Activated naive CD8-positive, alpha-beta T cell treated with anti-CD3 and anti-CD28 coated beads for 36 hours (primary cell): ENCODE measurements around the gene OXSM. TPM values are rescaled to one million over a fixed set of nuclear protein-coding genes. Genes with fewer than 3 reads are reported as not detected.

Source experiments
- DNase-seq: peaks from one replicate; pipeline ENCODE4 v3.0.0; 2021
- H3K27ac Mint-ChIP-seq: one replicate; pipeline ENCODE4 v1.8.0; 2022; ENCODE audit warnings: mild to moderate bottlenecking, moderate library complexity, mixed read lengths
- H3K27me3 Mint-ChIP-seq: one replicate; pipeline ENCODE4 v1.8.0; 2022; ENCODE audit warnings: mild to moderate bottlenecking, mixed read lengths
- H3K36me3 Mint-ChIP-seq: one replicate; pipeline ENCODE4 v1.8.0; 2021; ENCODE audit warnings: mild to moderate bottlenecking, mixed read lengths
- H3K4me1 Mint-ChIP-seq: one replicate; pipeline ENCODE4 v1.8.0; 2021; ENCODE audit warnings: mixed read lengths
- H3K4me3 Mint-ChIP-seq: one replicate; pipeline ENCODE4 v1.8.0; 2022; ENCODE audit warnings: mild to moderate bottlenecking, moderate library complexity, mixed read lengths
- H3K9me3 Mint-ChIP-seq: one replicate; pipeline ENCODE4 v1.8.0; 2022; ENCODE audit warnings: mixed read lengths
- total RNA-seq, 2 experiments: library from RNA; stranded (reverse); gene quantifications; one replicate each; pipeline ENCODE4 v1.2.3, GENCODE V29; 2021

The OXSM gene
- total RNA-seq, 2 experiments from 2014 or later = 14.2 to 15.0 TPM

DNA sequence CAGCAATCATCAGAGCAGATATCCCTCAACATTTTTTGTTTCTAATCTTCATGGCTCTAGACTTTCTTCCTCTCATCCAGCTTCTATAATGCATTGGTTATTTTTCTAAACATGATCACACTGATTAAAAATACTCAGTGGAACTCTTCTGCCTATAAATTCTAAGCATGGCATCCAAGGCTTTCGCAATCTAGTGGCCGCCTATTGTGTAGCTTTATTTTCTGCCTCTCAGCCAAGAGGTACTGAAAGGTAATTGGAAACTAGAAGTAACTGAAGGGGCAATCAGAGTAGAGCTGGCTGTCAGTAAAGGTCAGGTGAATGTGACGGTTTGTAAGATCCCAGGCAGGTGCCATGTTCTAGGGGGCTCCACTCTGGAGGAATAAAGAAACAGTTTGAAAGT is 33.4 kb downstream of the OXSM start:
- H3K27me3 Mint-ChIP-seq = no peaks in the 10 kb centered on the region
- no peak for DNase-seq
- H3K4me3 Mint-ChIP-seq = no peak overlapping the region

GRCh38 chr3:25826510-25826909 is 36.6 kb downstream of the OXSM start:
- Mint-ChIP-seq H3K27me3 (peaks cover 4% of the 10 kb centered on the region), H3K4me3 (no peak overlapping the region), H3K27ac (no peak overlapping the region), H3K4me1 (peaks cover 8% of the 10 kb centered on the region), H3K36me3 (no peaks in the 10 kb centered on the region), H3K9me3 (no peaks in the 10 kb centered on the region)
- no peak for DNase-seq

More for the DNA sequence above, 33.4 kb downstream of the OXSM start:
- no peaks in the 10 kb centered on the region for H3K36me3 Mint-ChIP-seq
- H3K9me3 Mint-ChIP-seq = no peaks in the 10 kb centered on the region
- H3K27ac Mint-ChIP-seq = no peak overlapping the region
- peaks cover 8% of the 10 kb centered on the region for H3K4me1 Mint-ChIP-seq

- H3K36me3 Mint-ChIP-seq = no peaks in the 10 kb centered on the region
- H3K27ac Mint-ChIP-seq = no peak overlapping the region
- no peak for DNase-seq
- no peak overlapping the region for H3K4me3 Mint-ChIP-seq
- peaks cover 8% of the 10 kb centered on the region for H3K4me1 Mint-ChIP-seq
- peaks cover 12% of the 10 kb centered on the region for H3K27me3 Mint-ChIP-seq
- no peaks in the 10 kb centered on the region for H3K9me3 Mint-ChIP-seq
Observed at GRCh38 chr3:25830373-25831280, 40.7 kb downstream of the OXSM start.

GRCh38 chr3:25831578-25831977 is 41.7 kb downstream of the OXSM start:
- Mint-ChIP-seq H3K9me3 (no peaks in the 10 kb centered on the region), H3K36me3 (no peaks in the 10 kb centered on the region), H3K4me1 (peaks cover 2% of the 10 kb centered on the region), H3K4me3 (no peak overlapping the region), H3K27ac (no peak overlapping the region), H3K27me3 (peaks cover 15% of the 10 kb centered on the region)
- no peak for DNase-seq

DNA sequence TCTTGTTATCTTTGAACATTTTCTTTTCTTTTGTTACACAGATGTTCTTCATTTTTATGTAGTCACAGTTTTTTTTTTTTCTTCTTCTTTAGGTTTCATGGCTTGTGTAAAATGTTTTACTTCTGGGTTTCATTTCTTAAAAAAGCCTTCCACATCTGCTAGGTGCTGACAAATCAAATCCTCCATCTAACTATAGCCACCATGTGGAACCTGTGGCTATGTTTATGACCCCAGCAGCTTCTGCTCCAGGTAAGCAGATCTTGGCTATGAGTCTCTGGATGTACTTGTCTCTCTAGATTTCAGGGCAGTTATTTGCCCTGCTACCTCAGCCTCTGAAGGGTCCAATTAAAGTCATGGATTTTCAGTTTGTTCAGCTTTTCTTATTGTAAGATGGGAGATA is 44.5 kb downstream of the OXSM start:
- peaks cover 15% of the 10 kb centered on the region for H3K27me3 Mint-ChIP-seq
- no peak overlapping the region for H3K27ac Mint-ChIP-seq
- H3K36me3 Mint-ChIP-seq = peaks cover 2% of the 10 kb centered on the region
- no peak for DNase-seq
- H3K4me3 Mint-ChIP-seq = no peak overlapping the region
- no peaks in the 10 kb centered on the region for H3K4me1 Mint-ChIP-seq
- H3K9me3 Mint-ChIP-seq = peaks cover 1% of the 10 kb centered on the region

DNA sequence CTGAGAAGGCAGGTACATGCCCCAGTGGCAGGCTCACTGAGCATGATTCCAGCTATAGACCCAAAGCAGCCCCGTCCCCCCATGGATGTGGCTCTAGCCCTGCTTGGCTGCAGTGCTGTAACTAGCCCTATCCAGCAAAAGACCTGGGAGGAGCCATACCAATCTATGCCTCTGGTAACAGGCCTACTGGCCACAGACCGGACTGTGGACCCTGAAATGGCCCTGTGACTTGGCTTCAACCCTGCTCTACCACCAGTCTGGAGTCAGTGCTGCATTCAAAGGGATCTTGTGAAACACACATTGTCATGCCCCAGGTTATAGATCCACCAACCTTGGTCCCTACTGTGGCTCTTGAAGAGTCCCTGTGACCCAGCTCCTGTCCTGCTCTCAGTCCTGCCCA is 46.7 kb downstream of the OXSM start:
- Mint-ChIP-seq H3K36me3 (peaks cover 2% of the 10 kb centered on the region), H3K27ac (no peak overlapping the region), H3K4me1 (no peaks in the 10 kb centered on the region), H3K9me3 (peaks cover 1% of the 10 kb centered on the region), H3K4me3 (no peak overlapping the region), H3K27me3 (peaks cover 14% of the 10 kb centered on the region)
- no peak for DNase-seq

GRCh38 chr3:25837038-25837437 is 47.1 kb downstream of the OXSM start:
- Mint-ChIP-seq H3K36me3 (peaks cover 2% of the 10 kb centered on the region), H3K9me3 (peaks cover 1% of the 10 kb centered on the region), H3K27me3 (peaks cover 13% of the 10 kb centered on the region), H3K4me1 (no peaks in the 10 kb centered on the region), H3K27ac (no peak overlapping the region), H3K4me3 (no peak overlapping the region)
- no peak for DNase-seq

DNA sequence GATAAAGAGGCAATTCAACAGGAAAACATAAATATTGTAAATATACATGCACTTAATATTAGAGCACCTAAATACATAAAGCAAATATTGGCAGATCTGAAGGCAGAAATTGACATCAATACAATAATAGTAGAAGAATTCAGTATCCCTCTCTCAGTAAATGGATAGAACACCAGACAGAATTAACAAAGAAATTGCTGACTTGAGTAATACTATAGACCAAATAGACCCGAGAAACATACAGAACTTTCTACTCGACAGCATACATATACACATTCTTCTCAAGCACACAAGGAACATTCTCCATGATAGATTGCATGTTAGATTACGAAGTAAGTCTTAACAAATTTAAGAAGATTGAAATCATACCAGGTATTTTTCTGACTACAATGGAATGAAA is 50.2 kb downstream of the OXSM start:
- Mint-ChIP-seq H3K27ac (no peak overlapping the region), H3K27me3 (peaks cover 8% of the 10 kb centered on the region), H3K4me1 (no peaks in the 10 kb centered on the region), H3K4me3 (no peak overlapping the region), H3K36me3 (peaks cover 2% of the 10 kb centered on the region), H3K9me3 (peaks cover 1% of the 10 kb centered on the region)
- DNase-seq = no peak

- Mint-ChIP-seq H3K27me3 (peaks cover 5% of the 10 kb centered on the region), H3K9me3 (peaks cover 1% of the 10 kb centered on the region), H3K27ac (no peak overlapping the region), H3K4me1 (no peaks in the 10 kb centered on the region), H3K36me3 (no peaks in the 10 kb centered on the region), H3K4me3 (no peak overlapping the region)
- no peak for DNase-seq
Observed at GRCh38 chr3:25843332-25843731, 53.4 kb downstream of the OXSM start.

Other genes starting within 250 kb of the OXSM start
- 100 to 1,000 TPM; 128 to 130 TPM for gene TOP2B, start 125.2 kb upstream of the OXSM start, total RNA-seq
- 10 to 100 TPM; 63.1 to 72.8 TPM for gene NGLY1, start 6.6 kb upstream of the OXSM start, total RNA-seq